HepG2 (cell line): ENCODE results near the gene PPP1CA. TPM values are rescaled to one million over a fixed set of nuclear protein-coding genes. Genes with fewer than 3 reads are reported as not detected.

Experiments used
- AHDC1 ChIP-seq: sonication (generic); formaldehyde crosslinking; IDR thresholded peaks from 2 replicates; pipeline ENCODE4 v1.5.1; 2020; ENCODE audit warnings: mild to moderate bottlenecking, missing genetic modification reagents, borderline replicate concordance
- GMEB2 ChIP-seq: IDR thresholded peaks from 2 replicates; pipeline ENCODE4 v1.6.1; 2016; ENCODE audit warnings: missing biosample characterization, missing genetic modification reagents, low read depth
- HCFC1 ChIP-seq: fragments of 150-350 bp; IDR thresholded peaks from 2 replicates; pipeline ENCODE4 v1.6.1; 2014; ENCODE audit warnings: low read depth, low read length
- HNF4A ChIP-seq: sonication (generic); formaldehyde crosslinking; IDR thresholded peaks from 2 replicates; pipeline ENCODE4 v1.4.0; 2020; ENCODE audit warnings: missing genetic modification reagents
- KDM2A ChIP-seq: sonication (generic); formaldehyde crosslinking; IDR thresholded peaks from 2 replicates; pipeline ENCODE4 v1.4.0; 2020; ENCODE audit warnings: low read depth, missing genetic modification reagents, borderline replicate concordance
- MATR3 ChIP-seq: sonication (generic); formaldehyde crosslinking; IDR thresholded peaks from 2 replicates; pipeline ENCODE4 v1.4.0; 2020; ENCODE audit warnings: missing genetic modification reagents
- PAF1 ChIP-seq: IDR thresholded peaks from 2 replicates; pipeline ENCODE4 v1.6.1; 2016; ENCODE audit warnings: missing genetic modification reagents, missing compliant biosample characterization
- RCOR2 ChIP-seq: IDR thresholded peaks from 2 replicates; pipeline ENCODE4 v1.6.1; 2016; ENCODE audit warnings: missing biosample characterization, missing genetic modification reagents
- RXRB ChIP-seq: IDR thresholded peaks from 2 replicates; pipeline ENCODE4 v1.6.1; 2016; ENCODE audit warnings: borderline replicate concordance, missing genetic modification reagents, missing compliant biosample characterization
- SP4 ChIP-seq: sonication (generic); formaldehyde crosslinking; IDR thresholded peaks from 2 replicates; pipeline ENCODE4 v1.8.1; 2023; ENCODE audit warnings: mild to moderate bottlenecking, missing genetic modification reagents
- U2AF1 ChIP-seq: fragments of 200-400 bp; formaldehyde crosslinking; optimal IDR thresholded peaks from 2 replicates; pipeline ENCODE3; 2017; ENCODE audit warnings: mild to moderate bottlenecking, low read depth, low read length
- UBTF ChIP-seq: sonication (generic); formaldehyde crosslinking; IDR thresholded peaks from 2 replicates; pipeline ENCODE4 v1.4.0; 2020; ENCODE audit warnings: mild to moderate bottlenecking, missing genetic modification reagents
- ZBTB4 ChIP-seq: sonication (generic); formaldehyde crosslinking; IDR thresholded peaks from 2 replicates; pipeline ENCODE4 v1.4.0; 2020; ENCODE audit warnings: missing genetic modification reagents, mild to moderate bottlenecking, borderline replicate concordance
- ZNF567 ChIP-seq: sonication (generic); formaldehyde crosslinking; IDR thresholded peaks from 2 replicates; pipeline ENCODE4 v1.8.1; 2023; ENCODE audit warnings: mild to moderate bottlenecking, missing genetic modification reagents, borderline replicate concordance
- polyA plus RNA-seq, 8 experiments: library from polyadenylated mRNA; depleted of rRNA in 3 of 8; stranded (reverse) in 7 of 8; unstranded in 1 of 8; fragments of >200 nt; fragmentation: Illumina TruSeq in 4 of 8; extraction: Trizol in 4 of 8; gene quantifications; 2 replicates each; pipeline versions ENCODE4 v1.2.1 to v1.2.3, GENCODE V29; 2011 to 2016; ENCODE audit warnings: low read depth in 4 of 8, missing spikeins in 1 of 8, mixed read lengths in 1 of 8; ENCODE audit not compliant: insufficient read depth in 1 of 8
- total RNA-seq, 5 experiments: library from RNA; depleted of rRNA; stranded (reverse); fragments of >200 nt; fragmentation: Illumina TruSeq; extraction: Trizol; gene quantifications; 2 replicates each; pipeline ENCODE4 v1.2.3, GENCODE V29; 2016; ENCODE audit warnings: low read depth in 1 of 5

The PPP1CA gene
- total and polyA plus RNA-seq, 2 of the 13 experiments (the other 11 are each of a cell fraction or from before 2014, with no cell fraction given), result 149 to 170 TPM

GRCh38 chr11:67373648-67374570 lies 27.7 kb downstream of the PPP1CA start (continued):
- TF ChIP-seq AHDC1 (CRISPR knock-in tag) (no peak), RXRB (CRISPR knock-in tag) (peak; percentile 14; the same call in 1 of the 2 replicates), GMEB2 (CRISPR knock-in tag) (no peak), RCOR2 (no peak), ZNF567 (0 out of 2 replicates have a peak, but pooled peaks have one; percentile 46), HNF4A (CRISPR knock-in tag) (no peak), PAF1 (CRISPR knock-in tag) (no peak), ZBTB4 (CRISPR knock-in tag) (no peak), U2AF1 (peak; percentile 32), KDM2A (CRISPR knock-in tag) (peak; percentile 45; the same call in 1 of the 2 replicates), SP4 (CRISPR knock-in tag) (no peak), UBTF (CRISPR knock-in tag) (peak; percentile 40; the same call in 1 of the 2 replicates), HCFC1 (no peak), MATR3 (no peak)
